K562 (cell line): ENCODE data around the gene CDC42EP1. TPM values are rescaled to one million over a fixed set of nuclear protein-coding genes. Genes with fewer than 3 reads are reported as not detected.
A peak's percentile ranks its signal among the peaks of the same experiment; 100 is the strongest.

ENCODE experiments used
- ASH1L ChIP-seq: fragments of 450-650 bp; IDR thresholded peaks from 2 replicates; pipeline ENCODE4 v1.6.1; 2018; ENCODE audit warnings: borderline replicate concordance, mild to moderate bottlenecking, low read depth; ENCODE audit not compliant: partially characterized antibody
- CTBP1 ChIP-seq: fragments of 450-650 bp; IDR thresholded peaks from 2 replicates; pipeline ENCODE4 v1.6.1; 2016; ENCODE audit warnings: borderline replicate concordance
- GABPB1 ChIP-seq: sonication (generic); formaldehyde crosslinking; IDR thresholded peaks from 2 replicates; pipeline ENCODE4 v1.8.0; 2022; ENCODE audit warnings: mild to moderate bottlenecking, missing genetic modification reagents
- HNRNPLL ChIP-seq: fragments of 200-400 bp; formaldehyde crosslinking; IDR thresholded peaks from 2 replicates; pipeline ENCODE4 v1.6.1; 2017; ENCODE audit warnings: low read length, low read depth, mild to moderate bottlenecking; ENCODE audit not compliant: poor library complexity, severe bottlenecking
- KHSRP ChIP-seq: fragments of 450-650 bp; IDR thresholded peaks from 2 replicates; pipeline ENCODE4 v1.6.1; 2017
- MBD2 ChIP-seq: sonication (generic); IDR thresholded peaks from 2 replicates; pipeline ENCODE4 v1.6.1; 2016; ENCODE audit warnings: low read depth, borderline replicate concordance
- NCOA1 ChIP-seq: fragments of 450-650 bp; IDR thresholded peaks from 2 replicates; pipeline ENCODE4 v1.6.1; 2016; ENCODE audit warnings: low read depth
- RAD51 ChIP-seq: fragments of 450-650 bp; IDR thresholded peaks from 2 replicates; pipeline ENCODE4 v1.7.1; 2016; ENCODE audit warnings: low read depth, mild to moderate bottlenecking, borderline replicate concordance
- RB1 ChIP-seq: fragments of 450-650 bp; IDR thresholded peaks from 2 replicates; pipeline ENCODE4 v1.6.1; 2017; ENCODE audit warnings: low read depth, mild to moderate bottlenecking
- RBM14 ChIP-seq: fragments of 200-400 bp; formaldehyde crosslinking; IDR thresholded peaks from 2 replicates; pipeline ENCODE4 v1.6.1; 2018; ENCODE audit warnings: low read depth, mild to moderate bottlenecking, low read length, moderate library complexity, borderline replicate concordance; ENCODE audit not compliant: insufficient read depth
- SAFB ChIP-seq: fragments of 200-400 bp; formaldehyde crosslinking; IDR thresholded peaks from 2 replicates; pipeline ENCODE4 v1.6.1; 2017; ENCODE audit warnings: low read depth, low read length, borderline replicate concordance
- SIN3A ChIP-seq, 2 experiments: fragments of 150-350 bp in 1 of 2; IDR thresholded peaks; 2 replicates each; pipeline ENCODE4 v1.6.1; 2011 to 2016; ENCODE audit warnings: borderline replicate concordance in 2 of 2, low read depth in 2 of 2, low read length in 2 of 2, mild to moderate bottlenecking in 2 of 2, moderate library complexity in 2 of 2; ENCODE audit not compliant: control insufficient read depth in 1 of 2
- ZNF384 ChIP-seq: IDR thresholded peaks from 2 replicates; pipeline ENCODE4 v1.6.1; 2012; ENCODE audit warnings: low read depth, low read length, improper control_type of control experiment
- ZNF551 ChIP-seq: fragments of 250-450 bp; sonication (Bioruptor Pico); IDR thresholded peaks from 2 replicates; pipeline ENCODE4 v1.5.0; 2021; ENCODE audit warnings: mild to moderate bottlenecking, moderate library complexity
- polyA plus RNA-seq, 8 experiments: library from polyadenylated mRNA; depleted of rRNA in 4 of 8; stranded (reverse) in 5 of 8; unstranded in 3 of 8; fragments of >200 nt; fragmentation: Nextera tagmentation in 2 of 8; fragmentation: Illumina TruSeq in 1 of 8; extraction: Ambion mirVana in 2 of 8; extraction: Trizol in 1 of 8; gene quantifications; 2 replicates each; pipeline versions ENCODE4 v1.2.1 to v1.2.3, GENCODE V29; 2011 to 2014; ENCODE audit warnings: inconsistent platforms in 1 of 8, missing spikeins in 1 of 8
- total RNA-seq, 7 experiments: library from RNA; depleted of rRNA in 6 of 7; stranded (reverse); fragments of >200 nt in 6 of 7; fragmentation: Illumina TruSeq in 2 of 7; extraction: Trizol in 2 of 7; gene quantifications; 2 replicates each; pipeline versions ENCODE4 v1.2.1 to v1.2.3, GENCODE V29; 2011 to 2021; ENCODE audit warnings: low replicate concordance in 1 of 7
- TF ChIP-seq, protein P1 (sequence below): fragments of 450-650 bp; formaldehyde crosslinking; IDR thresholded peaks from 2 replicates; pipeline ENCODE4 v1.4.0; 2020; ENCODE audit warnings: mild to moderate bottlenecking
- TF ChIP-seq, protein P2 (sequence below): fragments of 450-650 bp; IDR thresholded peaks from 2 replicates; pipeline ENCODE4 v1.7.0; 2016; ENCODE audit warnings: borderline replicate concordance
- TF ChIP-seq, protein P3 (sequence below): sonication (generic); formaldehyde crosslinking; IDR thresholded peaks from 2 replicates; pipeline ENCODE4 v1.8.1; 2023; ENCODE audit warnings: mild to moderate bottlenecking, missing genetic modification reagents
- TF ChIP-seq, protein P4 (sequence below): sonication (generic); formaldehyde crosslinking; IDR thresholded peaks from 2 replicates; pipeline ENCODE4 v1.8.0; 2022; ENCODE audit warnings: mild to moderate bottlenecking, low read depth, missing genetic modification reagents
- TF ChIP-seq, protein P5 (sequence below): fragments of 450-650 bp; conservative IDR thresholded peaks from 2 replicates; pipeline ENCODE4 v1.6.1; 2016; ENCODE audit warnings: missing genetic modification characterization, low read depth, mild to moderate bottlenecking, control low read depth, missing compliant biosample characterization

Gene CDC42EP1
- total and polyA plus RNA-seq, 9 of the 15 experiments (the other 6 are each of a cell fraction or from before 2014, with no cell fraction given) = 0.67 to 70.2 (median 7.3) TPM

DNA sequence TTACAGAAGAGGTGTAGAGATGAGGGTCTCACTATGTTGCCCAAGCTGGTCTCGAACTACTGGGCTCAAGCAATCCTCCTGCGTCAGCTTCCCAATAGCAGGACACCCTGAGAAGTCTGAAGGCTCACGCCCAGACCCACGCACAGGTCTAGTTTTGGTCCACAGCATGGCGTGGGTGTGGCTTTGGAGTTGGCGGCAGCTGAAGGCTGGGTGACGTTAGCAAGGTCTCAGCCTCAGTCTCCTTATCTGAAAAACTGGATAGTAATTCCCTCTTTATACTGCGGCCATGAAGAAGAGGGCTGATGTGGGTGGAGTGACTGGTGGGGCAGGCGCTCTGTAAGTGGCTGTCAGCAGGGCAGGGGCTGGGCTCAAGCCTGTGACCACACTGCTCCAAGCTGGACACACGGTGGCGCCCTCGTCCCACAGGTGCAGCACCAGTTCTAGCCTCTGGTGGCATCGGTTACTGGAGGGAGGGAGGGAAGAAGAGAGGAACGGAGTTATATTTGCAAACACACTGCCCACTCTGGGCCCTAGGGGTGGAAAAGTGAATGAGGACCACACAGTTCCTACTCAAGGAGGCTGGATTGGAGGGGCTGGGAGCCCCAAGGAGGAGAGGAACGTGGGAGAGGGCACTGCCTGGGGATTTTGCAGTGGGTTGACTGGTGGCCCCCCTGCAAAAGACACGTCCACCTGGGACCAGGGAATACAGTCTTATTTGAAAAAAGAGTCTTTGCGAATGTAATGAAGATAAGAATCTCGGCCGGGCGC lies 21.5 kb upstream of the CDC42EP1 start (continued):
- TF ChIP-seq, protein P1, sequence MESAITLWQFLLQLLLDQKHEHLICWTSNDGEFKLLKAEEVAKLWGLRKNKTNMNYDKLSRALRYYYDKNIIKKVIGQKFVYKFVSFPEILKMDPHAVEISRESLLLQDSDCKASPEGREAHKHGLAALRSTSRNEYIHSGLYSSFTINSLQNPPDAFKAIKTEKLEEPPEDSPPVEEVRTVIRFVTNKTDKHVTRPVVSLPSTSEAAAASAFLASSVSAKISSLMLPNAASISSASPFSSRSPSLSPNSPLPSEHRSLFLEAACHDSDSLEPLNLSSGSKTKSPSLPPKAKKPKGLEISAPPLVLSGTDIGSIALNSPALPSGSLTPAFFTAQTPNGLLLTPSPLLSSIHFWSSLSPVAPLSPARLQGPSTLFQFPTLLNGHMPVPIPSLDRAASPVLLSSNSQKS (CRISPR knock-in tag) = no peak
- TF ChIP-seq RBM14 (no peak), CTBP1 (peak; percentile 83; the same call in 1 of the 2 replicates), ZNF551 (CRISPR knock-in tag) (no peak), RB1 (peak; percentile 46; the same call in 1 of the 2 replicates), KHSRP (no peak), NCOA1 (no peak), SAFB (no peak), MBD2 (no peak), GABPB1 (0 out of 2 replicates have a peak, but pooled peaks have one; percentile 45), ASH1L (no peak), SIN3A (IDR thresholded peaks at IDR 0.05; ENCODE audit: borderline replicate concordance in 2 of 2, control insufficient read depth in 1 of 2, low read depth in 2 of 2, low read length in 2 of 2) (no peak), ZNF384 (no peak), HNRNPLL (no peak), RAD51 (no peak)
- TF ChIP-seq, protein P2, sequence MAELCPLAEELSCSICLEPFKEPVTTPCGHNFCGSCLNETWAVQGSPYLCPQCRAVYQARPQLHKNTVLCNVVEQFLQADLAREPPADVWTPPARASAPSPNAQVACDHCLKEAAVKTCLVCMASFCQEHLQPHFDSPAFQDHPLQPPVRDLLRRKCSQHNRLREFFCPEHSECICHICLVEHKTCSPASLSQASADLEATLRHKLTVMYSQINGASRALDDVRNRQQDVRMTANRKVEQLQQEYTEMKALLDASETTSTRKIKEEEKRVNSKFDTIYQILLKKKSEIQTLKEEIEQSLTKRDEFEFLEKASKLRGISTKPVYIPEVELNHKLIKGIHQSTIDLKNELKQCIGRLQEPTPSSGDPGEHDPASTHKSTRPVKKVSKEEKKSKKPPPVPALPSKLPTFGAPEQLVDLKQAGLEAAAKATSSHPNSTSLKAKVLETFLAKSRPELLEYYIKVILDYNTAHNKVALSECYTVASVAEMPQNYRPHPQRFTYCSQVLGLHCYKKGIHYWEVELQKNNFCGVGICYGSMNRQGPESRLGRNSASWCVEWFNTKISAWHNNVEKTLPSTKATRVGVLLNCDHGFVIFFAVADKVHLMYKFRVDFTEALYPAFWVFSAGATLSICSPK = no peak
- TF ChIP-seq, protein P3, sequence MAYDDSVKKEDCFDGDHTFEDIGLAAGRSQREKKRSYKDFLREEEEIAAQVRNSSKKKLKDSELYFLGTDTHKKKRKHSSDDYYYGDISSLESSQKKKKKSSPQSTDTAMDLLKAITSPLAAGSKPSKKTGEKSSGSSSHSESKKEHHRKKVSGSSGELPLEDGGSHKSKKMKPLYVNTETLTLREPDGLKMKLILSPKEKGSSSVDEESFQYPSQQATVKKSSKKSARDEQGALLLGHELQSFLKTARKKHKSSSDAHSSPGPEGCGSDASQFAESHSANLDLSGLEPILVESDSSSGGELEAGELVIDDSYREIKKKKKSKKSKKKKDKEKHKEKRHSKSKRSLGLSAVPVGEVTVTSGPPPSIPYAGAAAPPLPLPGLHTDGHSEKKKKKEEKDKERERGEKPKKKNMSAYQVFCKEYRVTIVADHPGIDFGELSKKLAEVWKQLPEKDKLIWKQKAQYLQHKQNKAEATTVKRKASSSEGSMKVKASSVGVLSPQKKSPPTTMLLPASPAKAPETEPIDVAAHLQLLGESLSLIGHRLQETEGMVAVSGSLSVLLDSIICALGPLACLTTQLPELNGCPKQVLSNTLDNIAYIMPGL (CRISPR knock-in tag) = no peak
- TF ChIP-seq, protein P4, sequence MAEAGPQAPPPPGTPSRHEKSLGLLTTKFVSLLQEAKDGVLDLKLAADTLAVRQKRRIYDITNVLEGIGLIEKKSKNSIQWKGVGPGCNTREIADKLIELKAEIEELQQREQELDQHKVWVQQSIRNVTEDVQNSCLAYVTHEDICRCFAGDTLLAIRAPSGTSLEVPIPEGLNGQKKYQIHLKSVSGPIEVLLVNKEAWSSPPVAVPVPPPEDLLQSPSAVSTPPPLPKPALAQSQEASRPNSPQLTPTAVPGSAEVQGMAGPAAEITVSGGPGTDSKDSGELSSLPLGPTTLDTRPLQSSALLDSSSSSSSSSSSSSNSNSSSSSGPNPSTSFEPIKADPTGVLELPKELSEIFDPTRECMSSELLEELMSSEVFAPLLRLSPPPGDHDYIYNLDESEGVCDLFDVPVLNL (CRISPR knock-in tag) = no peak
- TF ChIP-seq, protein P5, sequence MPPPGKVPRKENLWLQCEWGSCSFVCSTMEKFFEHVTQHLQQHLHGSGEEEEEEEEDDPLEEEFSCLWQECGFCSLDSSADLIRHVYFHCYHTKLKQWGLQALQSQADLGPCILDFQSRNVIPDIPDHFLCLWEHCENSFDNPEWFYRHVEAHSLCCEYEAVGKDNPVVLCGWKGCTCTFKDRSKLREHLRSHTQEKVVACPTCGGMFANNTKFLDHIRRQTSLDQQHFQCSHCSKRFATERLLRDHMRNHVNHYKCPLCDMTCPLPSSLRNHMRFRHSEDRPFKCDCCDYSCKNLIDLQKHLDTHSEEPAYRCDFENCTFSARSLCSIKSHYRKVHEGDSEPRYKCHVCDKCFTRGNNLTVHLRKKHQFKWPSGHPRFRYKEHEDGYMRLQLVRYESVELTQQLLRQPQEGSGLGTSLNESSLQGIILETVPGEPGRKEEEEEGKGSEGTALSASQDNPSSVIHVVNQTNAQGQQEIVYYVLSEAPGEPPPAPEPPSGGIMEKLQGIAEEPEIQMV (tag) = no peak
